ENCODE measurements around the gene SLC26A9.
"Not testable (repeated sequence)": the region's sequence is repeated elsewhere in the genome, so short reads cannot be mapped to it uniquely, and the experiment has no call there.

Gene SLC26A9

DNA sequence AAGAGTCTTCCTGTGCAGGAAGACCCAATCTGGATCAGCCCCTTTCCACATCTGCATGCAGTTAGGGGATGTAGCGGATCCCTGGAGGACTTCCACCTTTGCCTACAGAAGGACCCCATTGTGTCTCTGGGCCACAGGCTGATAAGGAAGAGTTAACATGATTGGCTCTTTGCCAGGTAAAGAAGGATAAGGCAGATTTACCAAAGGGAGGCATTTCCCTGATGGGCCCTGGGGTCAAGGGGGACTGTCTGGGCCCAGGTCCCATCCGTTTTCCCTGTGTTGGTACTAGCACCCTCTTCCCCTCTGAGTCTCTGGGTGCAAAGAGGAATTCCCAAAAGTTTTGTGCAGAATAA, 29.1 kb downstream of the SLC26A9 start:
- Histone ChIP-seq H3K36me3 (ENCODE audit: control insufficient read depth, insufficient read depth, low read length) (no peaks in the 10 kb centered on the region), H3K4me3 (ENCODE audit: insufficient read depth, low read depth, low read length, poor library complexity, severe bottlenecking) (no peak overlapping the region), H3K9me3 (ENCODE audit: control insufficient read depth, low read length) (no peaks in the 10 kb centered on the region), H3K27me3 (replicated peaks; ENCODE audit: control insufficient read depth, insufficient read depth, low read length, poor library complexity, severe bottlenecking) (no peaks in the 10 kb centered on the region), H3K4me1 (ENCODE audit: control insufficient read depth, insufficient read depth, low read length, poor library complexity, severe bottlenecking) (no peaks in the 10 kb centered on the region), H3K27ac (ENCODE audit: insufficient read depth, low read length, poor library complexity, severe bottlenecking) (no peak overlapping the region)
- DNase-seq = no peak

DNA sequence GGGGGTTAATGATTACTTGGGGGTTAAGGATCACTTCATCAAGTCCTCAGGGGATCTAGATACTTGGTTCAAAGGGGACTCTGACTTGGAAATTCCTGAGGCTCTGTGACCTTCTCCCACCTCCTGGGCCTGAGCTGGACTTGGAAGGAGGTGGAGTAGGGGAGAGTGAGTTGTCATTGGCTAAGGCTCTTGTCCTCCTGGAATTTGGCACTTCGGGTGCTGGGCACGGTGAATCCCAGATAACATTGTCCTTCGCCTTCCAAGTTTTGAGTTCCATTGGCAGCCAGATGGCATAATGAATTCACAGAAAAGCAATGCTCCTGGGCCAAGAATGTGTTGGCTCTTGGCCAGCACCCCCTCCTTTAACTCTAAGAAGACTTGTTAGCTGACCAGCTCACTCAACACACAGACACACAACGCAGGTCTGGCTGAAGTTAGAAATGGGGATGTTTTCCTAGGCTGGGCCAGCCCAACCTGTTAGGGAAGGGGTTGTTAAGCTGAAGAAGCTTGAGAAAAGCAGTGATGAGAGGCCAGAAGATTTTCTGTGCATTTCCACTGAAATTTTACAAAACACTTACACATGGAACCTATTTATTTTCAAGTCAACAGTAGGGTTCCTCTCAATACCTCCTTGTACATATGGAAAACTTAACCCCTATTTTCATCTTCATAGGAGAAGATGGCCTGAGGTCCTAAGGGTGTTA, 29.7 kb downstream of the SLC26A9 start:
- H3K27ac ChIP-seq (ENCODE audit: insufficient read depth, low read length, poor library complexity, severe bottlenecking) = no peak overlapping the region
- H3K4me3 ChIP-seq (ENCODE audit: insufficient read depth, low read depth, low read length, poor library complexity, severe bottlenecking) = no peak overlapping the region
- H3K4me1 ChIP-seq (ENCODE audit: control insufficient read depth, insufficient read depth, low read length, poor library complexity, severe bottlenecking) = no peaks in the 10 kb centered on the region
- H3K9me3 ChIP-seq (ENCODE audit: control insufficient read depth, low read length) = no peaks in the 10 kb centered on the region
- DNase-seq = no peak
- H3K36me3 ChIP-seq (ENCODE audit: control insufficient read depth, insufficient read depth, low read length) = no peaks in the 10 kb centered on the region
- no peaks in the 10 kb centered on the region for H3K27me3 ChIP-seq (replicated peaks; ENCODE audit: control insufficient read depth, insufficient read depth, low read length, poor library complexity, severe bottlenecking)

DNA sequence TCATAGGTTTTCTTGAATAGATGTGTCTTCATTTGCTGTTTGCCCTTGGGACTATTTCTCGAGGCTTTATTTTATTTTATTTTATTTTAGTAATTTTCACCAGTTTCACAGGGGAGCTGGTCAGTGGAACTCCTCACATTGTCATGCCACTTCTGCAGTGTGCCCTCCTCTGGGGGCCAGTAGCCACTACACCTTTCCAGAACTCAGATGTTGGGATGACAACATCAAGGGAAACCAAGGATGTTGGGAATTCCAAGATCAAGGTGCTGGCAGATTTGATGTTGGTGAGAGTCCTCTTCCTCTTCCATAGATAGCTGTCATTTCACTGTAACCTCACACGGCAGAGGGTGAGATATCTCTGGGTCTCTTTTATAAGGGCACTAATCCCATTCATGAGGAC, 35.5 kb downstream of the SLC26A9 start:
- no peak overlapping the region for H3K27ac ChIP-seq (ENCODE audit: insufficient read depth, low read length, poor library complexity, severe bottlenecking)

DNA sequence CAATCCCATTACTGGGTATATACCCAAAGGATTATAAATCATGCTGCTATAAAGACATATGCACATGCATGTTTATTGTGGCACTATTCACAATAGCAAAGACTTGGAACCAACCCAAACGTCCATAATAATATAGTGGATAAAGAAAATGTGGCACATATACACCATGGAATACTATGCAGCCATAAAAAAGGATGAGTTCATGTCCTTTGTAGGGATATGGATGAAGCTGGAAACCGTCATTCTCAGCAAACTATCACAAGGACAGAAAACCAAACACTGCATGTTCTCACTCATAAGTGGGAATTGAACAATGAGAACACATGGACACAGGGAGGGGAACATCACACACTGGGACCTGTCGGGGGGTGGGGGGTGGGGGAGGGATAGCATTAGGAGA, 38.2 kb downstream of the SLC26A9 start:
- not testable (repeated sequence) for H3K4me1 ChIP-seq (ENCODE audit: control insufficient read depth, insufficient read depth, low read length, poor library complexity, severe bottlenecking); H3K36me3 ChIP-seq (ENCODE audit: control insufficient read depth, insufficient read depth, low read length); H3K27ac ChIP-seq (ENCODE audit: insufficient read depth, low read length, poor library complexity, severe bottlenecking); H3K4me3 ChIP-seq (ENCODE audit: insufficient read depth, low read depth, low read length, poor library complexity, severe bottlenecking); H3K9me3 ChIP-seq (ENCODE audit: control insufficient read depth, low read length); H3K27me3 ChIP-seq (replicated peaks; ENCODE audit: control insufficient read depth, insufficient read depth, low read length, poor library complexity, severe bottlenecking); DNase-seq

More for the DNA sequence above, 35.5 kb downstream of the SLC26A9 start:
- Histone ChIP-seq H3K36me3 (ENCODE audit: control insufficient read depth, insufficient read depth, low read length) (no peaks in the 10 kb centered on the region), H3K4me1 (ENCODE audit: control insufficient read depth, insufficient read depth, low read length, poor library complexity, severe bottlenecking) (no peaks in the 10 kb centered on the region), H3K27me3 (replicated peaks; ENCODE audit: control insufficient read depth, insufficient read depth, low read length, poor library complexity, severe bottlenecking) (no peaks in the 10 kb centered on the region), H3K4me3 (ENCODE audit: insufficient read depth, low read depth, low read length, poor library complexity, severe bottlenecking) (no peak overlapping the region), H3K9me3 (ENCODE audit: control insufficient read depth, low read length) (no peaks in the 10 kb centered on the region)
- no peak for DNase-seq

DNA sequence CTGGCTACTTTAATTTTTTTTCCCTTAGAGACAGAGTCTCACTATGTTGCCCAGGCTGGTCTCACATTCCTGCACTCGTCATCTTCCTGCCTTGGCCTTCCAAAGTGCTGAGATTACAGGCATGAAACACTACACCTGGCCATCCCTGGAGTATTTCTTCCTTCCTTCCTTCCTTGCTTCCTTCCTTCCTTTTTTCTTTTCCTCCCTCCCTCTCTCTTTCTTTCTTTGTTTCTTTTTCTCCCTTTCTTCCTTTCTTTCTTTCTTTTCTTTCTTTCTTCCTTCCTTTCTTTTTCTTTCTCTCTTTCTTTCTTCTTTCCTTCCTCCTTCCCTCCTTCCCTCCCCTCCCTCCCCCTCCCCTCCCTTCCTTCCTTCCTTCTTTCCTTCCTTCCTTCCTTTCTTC, 46.9 kb downstream of the SLC26A9 start:
- Histone ChIP-seq H3K4me3 (ENCODE audit: insufficient read depth, low read depth, low read length, poor library complexity, severe bottlenecking) (no peak overlapping the region), H3K4me1 (ENCODE audit: control insufficient read depth, insufficient read depth, low read length, poor library complexity, severe bottlenecking) (peaks cover 3% of the 10 kb centered on the region), H3K9me3 (ENCODE audit: control insufficient read depth, low read length) (no peaks in the 10 kb centered on the region), H3K27ac (ENCODE audit: insufficient read depth, low read length, poor library complexity, severe bottlenecking) (no peak overlapping the region), H3K36me3 (ENCODE audit: control insufficient read depth, insufficient read depth, low read length) (no peaks in the 10 kb centered on the region), H3K27me3 (replicated peaks; ENCODE audit: control insufficient read depth, insufficient read depth, low read length, poor library complexity, severe bottlenecking) (no peaks in the 10 kb centered on the region)
- DNase-seq = no peak

DNA sequence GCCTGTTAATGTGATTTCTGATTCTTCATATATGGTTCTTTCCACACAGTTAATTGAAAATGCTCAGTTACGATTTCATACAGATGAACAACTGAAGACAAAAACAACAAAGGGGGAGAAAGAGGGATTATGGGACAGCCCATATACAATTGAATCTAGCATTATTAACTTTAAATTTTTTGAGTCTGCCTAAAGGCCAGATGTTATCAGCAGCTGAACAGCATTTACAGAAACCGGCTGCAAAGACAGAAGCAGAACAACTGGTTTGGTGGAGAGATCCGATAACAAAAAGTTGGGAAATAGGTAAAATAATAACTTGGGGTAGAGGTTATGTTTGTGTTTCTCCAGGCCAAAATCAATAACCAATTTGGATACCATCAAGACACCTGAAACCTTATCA, 49.1 kb downstream of the SLC26A9 start:
- H3K4me3 ChIP-seq (ENCODE audit: insufficient read depth, low read depth, low read length, poor library complexity, severe bottlenecking); H3K9me3 ChIP-seq (ENCODE audit: control insufficient read depth, low read length); H3K4me1 ChIP-seq (ENCODE audit: control insufficient read depth, insufficient read depth, low read length, poor library complexity, severe bottlenecking); H3K27me3 ChIP-seq (replicated peaks; ENCODE audit: control insufficient read depth, insufficient read depth, low read length, poor library complexity, severe bottlenecking); DNase-seq; H3K27ac ChIP-seq (ENCODE audit: insufficient read depth, low read length, poor library complexity, severe bottlenecking); H3K36me3 ChIP-seq (ENCODE audit: control insufficient read depth, insufficient read depth, low read length): not testable (repeated sequence)

DNA sequence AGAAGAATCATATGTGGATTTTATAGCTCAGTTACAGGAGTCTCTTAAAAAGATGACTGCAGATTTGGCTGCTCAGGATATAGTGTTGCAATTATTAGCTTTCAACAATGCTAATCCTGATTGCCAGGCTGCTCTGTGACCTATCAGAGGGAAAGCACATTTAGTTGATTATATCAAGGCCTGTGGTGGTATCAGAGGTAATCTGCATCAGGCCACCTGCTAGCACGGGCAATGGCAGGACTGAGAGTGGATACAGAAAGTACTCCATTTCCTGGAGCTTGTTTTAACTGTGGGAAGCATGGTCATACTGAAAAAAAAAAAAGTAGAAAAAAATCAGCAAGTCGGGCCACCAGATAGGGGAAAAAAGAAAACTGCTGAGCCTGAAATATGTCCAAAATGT, 51.1 kb downstream of the SLC26A9 start:
- not testable (repeated sequence) for H3K27ac ChIP-seq (ENCODE audit: insufficient read depth, low read length, poor library complexity, severe bottlenecking); DNase-seq; H3K4me3 ChIP-seq (ENCODE audit: insufficient read depth, low read depth, low read length, poor library complexity, severe bottlenecking); H3K36me3 ChIP-seq (ENCODE audit: control insufficient read depth, insufficient read depth, low read length); H3K4me1 ChIP-seq (ENCODE audit: control insufficient read depth, insufficient read depth, low read length, poor library complexity, severe bottlenecking); H3K27me3 ChIP-seq (replicated peaks; ENCODE audit: control insufficient read depth, insufficient read depth, low read length, poor library complexity, severe bottlenecking); H3K9me3 ChIP-seq (ENCODE audit: control insufficient read depth, low read length)

DNA sequence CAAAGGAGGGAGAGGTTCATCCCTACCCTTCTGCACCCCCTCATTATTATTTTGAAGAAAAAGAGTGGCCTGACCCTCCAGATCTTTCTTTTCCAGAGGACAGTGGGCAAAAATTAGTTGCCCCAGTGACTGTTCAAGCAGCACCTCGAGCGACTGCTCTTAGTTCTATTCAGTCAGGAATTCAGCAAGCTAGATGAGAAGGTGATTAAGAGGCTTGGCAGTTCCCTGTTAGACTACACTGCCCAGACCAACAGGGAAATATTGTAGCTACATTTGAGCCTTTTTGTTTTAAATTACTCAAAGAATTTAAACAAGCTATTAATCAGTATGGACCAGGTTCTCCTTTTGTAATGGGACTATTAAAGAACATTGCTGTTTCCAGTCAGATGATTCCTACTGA, 51.8 kb downstream of the SLC26A9 start:
- DNase-seq; H3K36me3 ChIP-seq (ENCODE audit: control insufficient read depth, insufficient read depth, low read length); H3K27ac ChIP-seq (ENCODE audit: insufficient read depth, low read length, poor library complexity, severe bottlenecking); H3K27me3 ChIP-seq (replicated peaks; ENCODE audit: control insufficient read depth, insufficient read depth, low read length, poor library complexity, severe bottlenecking); H3K4me1 ChIP-seq (ENCODE audit: control insufficient read depth, insufficient read depth, low read length, poor library complexity, severe bottlenecking); H3K4me3 ChIP-seq (ENCODE audit: insufficient read depth, low read depth, low read length, poor library complexity, severe bottlenecking); H3K9me3 ChIP-seq (ENCODE audit: control insufficient read depth, low read length): not testable (repeated sequence)

DNA sequence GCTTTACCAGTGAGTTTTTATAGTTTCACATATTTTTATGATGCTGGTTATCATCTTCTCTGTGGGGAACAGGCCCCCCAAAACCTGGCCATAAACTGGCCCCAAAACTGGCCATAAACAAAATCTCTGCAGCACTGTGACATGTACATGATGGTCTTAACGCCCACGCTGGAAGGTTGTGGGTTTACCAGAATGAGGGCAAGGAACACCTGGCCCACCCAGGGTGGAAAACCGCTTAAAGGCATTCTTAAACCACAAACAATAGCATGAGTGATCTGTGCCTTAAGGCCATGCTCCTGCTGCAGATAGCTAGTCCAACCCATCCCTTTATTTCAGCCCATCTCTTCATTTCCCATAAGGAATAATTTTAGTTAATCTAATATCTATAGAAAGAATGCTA, 52.6 kb downstream of the SLC26A9 start:
- H3K4me3 ChIP-seq (ENCODE audit: insufficient read depth, low read depth, low read length, poor library complexity, severe bottlenecking); H3K27me3 ChIP-seq (replicated peaks; ENCODE audit: control insufficient read depth, insufficient read depth, low read length, poor library complexity, severe bottlenecking); H3K36me3 ChIP-seq (ENCODE audit: control insufficient read depth, insufficient read depth, low read length); H3K4me1 ChIP-seq (ENCODE audit: control insufficient read depth, insufficient read depth, low read length, poor library complexity, severe bottlenecking); DNase-seq; H3K9me3 ChIP-seq (ENCODE audit: control insufficient read depth, low read length); H3K27ac ChIP-seq (ENCODE audit: insufficient read depth, low read length, poor library complexity, severe bottlenecking): not testable (repeated sequence)

DNA sequence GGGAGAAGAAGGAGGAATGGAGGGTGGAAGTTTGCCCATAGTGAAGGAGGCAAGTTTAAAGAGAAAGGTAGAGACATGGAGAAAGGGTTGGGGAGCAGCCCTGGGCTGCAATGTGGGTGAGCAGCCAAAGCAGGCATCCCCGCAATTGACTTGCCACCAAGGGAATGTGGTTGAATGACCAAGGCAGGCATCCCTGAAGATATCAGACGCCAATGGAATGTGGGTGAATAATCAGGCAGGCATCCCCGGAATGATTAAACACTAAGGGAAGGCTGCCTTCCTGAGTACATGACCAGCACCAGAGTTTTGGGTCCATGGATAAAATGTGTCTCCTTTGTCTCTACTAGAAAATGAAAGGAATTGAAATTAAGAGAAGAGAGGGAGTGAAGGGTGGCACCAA, 53.5 kb downstream of the SLC26A9 start:
- H3K4me1 ChIP-seq (ENCODE audit: control insufficient read depth, insufficient read depth, low read length, poor library complexity, severe bottlenecking); H3K27me3 ChIP-seq (replicated peaks; ENCODE audit: control insufficient read depth, insufficient read depth, low read length, poor library complexity, severe bottlenecking); H3K36me3 ChIP-seq (ENCODE audit: control insufficient read depth, insufficient read depth, low read length); H3K27ac ChIP-seq (ENCODE audit: insufficient read depth, low read length, poor library complexity, severe bottlenecking); H3K9me3 ChIP-seq (ENCODE audit: control insufficient read depth, low read length); H3K4me3 ChIP-seq (ENCODE audit: insufficient read depth, low read depth, low read length, poor library complexity, severe bottlenecking); DNase-seq: not testable (repeated sequence)

DNA sequence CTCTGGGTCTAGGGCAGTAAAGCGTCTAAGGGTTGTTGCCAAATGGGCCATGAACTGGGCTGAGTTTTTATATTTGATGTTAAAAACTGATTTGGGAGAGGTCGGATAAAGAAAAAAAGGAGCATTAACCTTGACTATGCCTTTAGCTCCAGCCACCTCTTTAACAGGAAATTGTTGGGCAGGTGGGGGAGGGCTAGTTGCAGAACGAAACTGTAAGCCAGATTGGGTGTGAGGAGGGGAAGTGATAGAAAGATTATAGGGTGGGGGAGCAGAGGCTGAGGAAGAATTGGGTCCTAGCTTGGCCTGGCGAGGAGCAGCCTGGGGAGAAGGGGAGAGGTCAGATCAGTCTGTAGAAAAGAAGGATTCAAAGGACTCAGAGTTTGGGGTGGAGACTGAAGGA, 54.2 kb downstream of the SLC26A9 start:
- H3K36me3 ChIP-seq (ENCODE audit: control insufficient read depth, insufficient read depth, low read length); H3K27me3 ChIP-seq (replicated peaks; ENCODE audit: control insufficient read depth, insufficient read depth, low read length, poor library complexity, severe bottlenecking); H3K4me1 ChIP-seq (ENCODE audit: control insufficient read depth, insufficient read depth, low read length, poor library complexity, severe bottlenecking); H3K27ac ChIP-seq (ENCODE audit: insufficient read depth, low read length, poor library complexity, severe bottlenecking); H3K9me3 ChIP-seq (ENCODE audit: control insufficient read depth, low read length); DNase-seq; H3K4me3 ChIP-seq (ENCODE audit: insufficient read depth, low read depth, low read length, poor library complexity, severe bottlenecking): not testable (repeated sequence)
